Liver (tissue), 3 donors: ENCODE data around the gene ELOVL4.

ENCODE experiments used
- CTCF ChIP-seq: fragments of 150-350 bp; IDR thresholded peaks from 2 replicates; pipeline ENCODE4 v1.5.1; 2017; ENCODE audit warnings: improper control_type of control experiment, low read depth, low read length; ENCODE audit not compliant: missing input control
- GABPA ChIP-seq, 2 donors: IDR thresholded peaks in 1 of 2; conservative IDR thresholded peaks in 1 of 2; 2 replicates each; pipeline ENCODE4 v1.6.1; 2016; ENCODE audit warnings: antibody characterized with exemption in 2 of 2, mild to moderate bottlenecking in 1 of 2, moderate library complexity in 1 of 2
- SP1 ChIP-seq: IDR thresholded peaks from 2 replicates; pipeline ENCODE4 v1.6.1; 2018; ENCODE audit warnings: antibody characterized with exemption, mild to moderate bottlenecking
- ZBTB33 ChIP-seq: IDR thresholded peaks from 2 replicates; pipeline ENCODE4 v1.6.1; 2016; ENCODE audit warnings: antibody characterized with exemption
- donor health status: healthy.
- donor health status: healthy.

GRCh38 chr6:79949233-79949632 is 1.9 kb upstream of the ELOVL4 start:
- TF ChIP-seq CTCF (peak; percentile 60), SP1 (no peak), GABPA (IDR thresholded peaks at IDR 0.05 in 1 of 2, conservative IDR thresholded peaks at IDR 0.05 in 1 of 2) (no peak), ZBTB33 (no peak)
